ENCODE measurements around the gene UBE2M.
"Not testable (repeated sequence)": the region's sequence is repeated elsewhere in the genome, so short reads cannot be mapped to it uniquely, and the experiment has no call there.

The UBE2M gene

GRCh38 chr19:58518256-58519086, 39.9 kb downstream of the UBE2M start:
- in situ Hi-C loops (cut with MboI; ENCODE audit: low pct_unique_long_range_greater_than_20kb, low sequenced_read_pairs): no loop called here
- peak; percentile 37 for DNase-seq

GRCh38 chr19:58516964-58517833, 41.2 kb downstream of the UBE2M start:
- in situ Hi-C loops (cut with MboI; ENCODE audit: low pct_unique_long_range_greater_than_20kb, low sequenced_read_pairs): no loop called here
- DNase-seq: no peak

GRCh38 chr19:58516246-58516836, 42.1 kb downstream of the UBE2M start:
- DNase-seq: no peak
- in situ Hi-C loops (cut with MboI; ENCODE audit: low pct_unique_long_range_greater_than_20kb, low sequenced_read_pairs): no loop called here

- in situ Hi-C loops (cut with MboI; ENCODE audit: low pct_unique_long_range_greater_than_20kb, low sequenced_read_pairs): no loop called here
- DNase-seq: no peak
Measured at GRCh38 chr19:58515259-58515658, 43.2 kb downstream of the UBE2M start.

- in situ Hi-C loops (cut with MboI; ENCODE audit: low pct_unique_long_range_greater_than_20kb, low sequenced_read_pairs): no loop called here
- DNase-seq: no peak
Measured at GRCh38 chr19:58514564-58515022, 43.8 kb downstream of the UBE2M start.

GRCh38 chr19:58513694-58514563, 44.5 kb downstream of the UBE2M start:
- DNase-seq: peak; percentile 85

GRCh38 chr19:58513213-58513693, 45.2 kb downstream of the UBE2M start:
- in situ Hi-C loops (cut with MboI; ENCODE audit: low pct_unique_long_range_greater_than_20kb, low sequenced_read_pairs): no loop called here

More at GRCh38 chr19:58513694-58514563, 44.5 kb downstream of the UBE2M start:
- in situ Hi-C loops (cut with MboI; ENCODE audit: low pct_unique_long_range_greater_than_20kb, low sequenced_read_pairs): no loop called here

GRCh38 chr19:58511353-58512208, 46.8 kb downstream of the UBE2M start, which contains the start of gene SLC27A5:
Gene SLC27A5 (minus strand): TSS chr19:58511992. CDS start chr19:58511955, 37 bp downstream.
- no peak for DNase-seq
- in situ Hi-C loops (cut with MboI; ENCODE audit: low pct_unique_long_range_greater_than_20kb, low sequenced_read_pairs): no loop called here

More at GRCh38 chr19:58513213-58513693, 45.2 kb downstream of the UBE2M start:
- no peak for DNase-seq

- in situ Hi-C loops (cut with MboI; ENCODE audit: low pct_unique_long_range_greater_than_20kb, low sequenced_read_pairs): no loop called here
Measured at GRCh38 chr19:58510084-58510862, 48.1 kb downstream of the UBE2M start.

GRCh38 chr19:58509731-58510083, 48.7 kb downstream of the UBE2M start:
- DNase-seq: no peak
- in situ Hi-C loops (cut with MboI; ENCODE audit: low pct_unique_long_range_greater_than_20kb, low sequenced_read_pairs): no loop called here

More at GRCh38 chr19:58510084-58510862, 48.1 kb downstream of the UBE2M start:
- DNase-seq: no peak

GRCh38 chr19:58507602-58508223, 50.7 kb downstream of the UBE2M start:
- in situ Hi-C loops (cut with MboI; ENCODE audit: low pct_unique_long_range_greater_than_20kb, low sequenced_read_pairs); DNase-seq: not testable (repeated sequence)
